Measurements from ENCODE around the gene NUP85. TPM values are rescaled to one million over a fixed set of nuclear protein-coding genes. Genes with fewer than 3 reads are reported as not detected.

Gene NUP85
- total and polyA plus RNA-seq, 2 donors (not counting 3 experiments of a cell fraction or from before 2014, with no cell fraction given), result 105 to 120 TPM

- Histone ChIP-seq H4K20me1 (replicated peaks; ENCODE audit: control insufficient read depth, extremely low read depth, insufficient read depth, low read length) (no peaks in the 10 kb centered on the region), H3K4me1 (ENCODE audit: control insufficient read depth, extremely low read depth, insufficient read depth, low read length) (no peaks in the 10 kb centered on the region), H3K27ac (ENCODE audit: insufficient read depth, low read depth, low read length) (no peak overlapping the region), H3K4me2 (ENCODE audit: insufficient read depth, low read length) (no peak overlapping the region), H3K9ac (replicated peaks; ENCODE audit: extremely low read depth, insufficient read depth, low read length) (no peak overlapping the region), H3K27me3 (ENCODE audit: control insufficient read depth in 2 of 2, insufficient read depth in 2 of 2, low read length in 2 of 2) (no peaks in the 10 kb centered on the region), H3K9me3 (replicated peaks; ENCODE audit: control insufficient read depth, insufficient read depth, low read length) (no peaks in the 10 kb centered on the region), H3K36me3 (ENCODE audit: control insufficient read depth in 2 of 2, extremely low read depth in 1 of 2, insufficient read depth in 2 of 2, low read length in 2 of 2) (peaks cover 5 to 38% of the 10 kb centered on the region in 2 experiments), H3K4me3 (replicated peaks in 1 of 3; ENCODE audit: insufficient read depth in 1 of 3, low read depth in 1 of 3, low read length in 3 of 3) (no peak overlapping the region), H3K9me1 (replicated peaks; ENCODE audit: control insufficient read depth, extremely low read depth, insufficient read depth, low read length) (no peaks in the 10 kb centered on the region), H2AFZ (ENCODE audit: low read depth, low read length) (no peak overlapping the region), H3K79me2 (ENCODE audit: control insufficient read depth, insufficient read depth, low read length) (no peaks in the 10 kb centered on the region)
- ChIA-PET POLR2A (interaction anchor here (0.5 kb wide), 1 partner anchor 16 kb away, joined by 3 read pairs; no protein-coding TSS in a partner anchor), CTCF (interaction anchor here (1.7 to 2.9 kb wide), 3 partner anchors 12 to 114 kb away, joined by 6 to 20 read pairs (median 6); partner anchors contain the start of gene MIF4GD)
- BruUV-seq (replicated peaks), result no TSS peak
- DNase-seq (ENCODE audit: low read depth, low spot score) (no peak), FAIRE-seq (no peak)
- intact Hi-C loops (cut with micrococcal nuclease) (no loop called here), dilution Hi-C loops (cut with MboI; ENCODE audit: extremely low pct_ligation_motif_present, low sequenced_read_pairs) (no loop called here)
- TF ChIP-seq MYC (IDR thresholded peaks at IDR 0.05; ENCODE audit: low read depth, low read length), result no peak
- TF ChIP-seq GATA2 (IDR thresholded peaks at IDR 0.05; ENCODE audit: insufficient read depth, insufficient read length, low read depth, low read length), result no peak
- TF ChIP-seq FOS (IDR thresholded peaks at IDR 0.05; ENCODE audit: borderline replicate concordance, insufficient read depth, low read length), result no peak
- TF ChIP-seq, protein P1, sequence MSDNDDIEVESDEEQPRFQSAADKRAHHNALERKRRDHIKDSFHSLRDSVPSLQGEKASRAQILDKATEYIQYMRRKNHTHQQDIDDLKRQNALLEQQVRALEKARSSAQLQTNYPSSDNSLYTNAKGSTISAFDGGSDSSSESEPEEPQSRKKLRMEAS (IDR thresholded peaks at IDR 0.05; ENCODE audit: insufficient read depth, insufficient read length), result no peak
- no peak for TF ChIP-seq CTCF (IDR thresholded peaks at IDR 0.05; ENCODE audit: extremely low read depth in 1 of 2, insufficient read depth in 1 of 2, low read depth in 1 of 2, low read length in 2 of 2)
- no peak for TF ChIP-seq POLR2A (IDR thresholded peaks at IDR 0.05; ENCODE audit: low read depth, low read length)
- no peak for TF ChIP-seq EZH2 (IDR thresholded peaks at IDR 0.05; ENCODE audit: borderline replicate concordance, low read depth, low read length, severe bottlenecking)
- no peak for TF ChIP-seq JUN (IDR thresholded peaks at IDR 0.05; ENCODE audit: borderline replicate concordance, insufficient read depth, insufficient read length, low read depth)
- no peak for TF ChIP-seq POLR2AphosphoS5 (IDR thresholded peaks at IDR 0.05; ENCODE audit: insufficient read depth, low read depth, low read length)
Observed at GRCh38 chr17:75227729-75228128, 22.2 kb downstream of the NUP85 start.
